Measurements from ENCODE around the gene OAF. TPM values are rescaled to one million over a fixed set of nuclear protein-coding genes. Genes with fewer than 3 reads are reported as not detected.
A peak's percentile ranks its signal among the peaks of the same experiment; 100 is the strongest.

The OAF gene
- total RNA-seq (10 to 100 TPM; 15.0 to 89.4 TPM), polyA plus RNA-seq (100 to 1,000 TPM in 1 of 2 donors, 10 to 100 TPM in 1; 74.6 to 151 TPM)

DNA sequence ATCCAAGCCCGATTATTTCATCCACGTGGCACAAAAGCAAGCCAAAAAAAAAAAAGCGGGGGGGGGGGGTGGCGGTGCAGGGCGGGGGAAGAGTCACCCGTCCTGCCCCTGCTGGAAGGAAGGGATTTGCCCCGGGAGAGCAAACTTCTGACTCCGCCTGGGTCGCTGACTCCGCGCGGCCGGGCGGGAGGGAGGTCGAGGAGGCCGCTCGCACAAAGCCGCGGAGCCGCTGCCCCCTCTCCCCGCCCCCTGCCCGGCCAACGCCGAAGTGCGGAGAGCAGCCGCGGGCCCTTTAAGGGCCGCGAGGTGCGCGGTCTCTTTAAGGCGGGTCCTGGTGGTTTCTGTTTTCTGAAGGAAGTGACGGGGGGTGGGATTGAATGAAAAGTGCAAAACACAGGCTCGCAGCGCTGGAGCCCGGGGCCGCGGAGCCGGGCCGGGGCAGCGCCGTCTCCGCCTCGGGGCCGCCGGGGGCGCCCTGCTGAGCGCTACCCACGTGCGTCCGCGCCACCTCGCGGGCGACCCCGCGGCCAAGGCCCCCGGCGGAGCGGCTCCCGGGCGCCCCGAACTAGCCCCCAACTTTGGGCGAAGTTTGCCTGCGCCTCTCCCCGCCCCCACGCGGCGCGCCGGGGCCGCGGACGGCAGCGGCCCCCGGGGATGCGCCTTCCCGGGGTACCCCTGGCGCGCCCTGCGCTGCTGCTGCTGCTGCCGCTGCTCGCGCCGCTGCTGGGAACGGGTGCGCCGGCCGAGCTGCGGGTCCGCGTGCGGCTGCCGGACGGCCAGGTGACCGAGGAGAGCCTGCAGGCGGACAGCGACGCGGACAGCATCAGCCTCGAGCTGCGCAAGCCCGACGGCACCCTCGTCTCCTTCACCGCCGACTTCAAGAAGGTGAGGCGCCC is at the start of gene OAF:
Gene OAF, plus strand, starts transcription at position 407 of the 896 bp plus-strand sequence. Its CDS starts 248 bp downstream, at position 655.
- H3K9ac ChIP-seq (ENCODE audit: low read depth in 1 of 2, low read length in 2 of 2), result peak within 1 kb of the TSS; percentile 98 to 99
- peak within 1 kb of the TSS; percentile 88 to 96 (median 88) for H3K4me3 ChIP-seq (ENCODE audit: low read depth in 1 of 3, low read length in 3 of 3)
- peak within 1 kb of the TSS; percentile 93 to 95 for H3K27ac ChIP-seq (ENCODE audit: low read depth in 1 of 2, low read length in 2 of 2)
- WGBS, result under 1% methylated on average over 108 of the region's 108 CpGs
- DNase-seq (ENCODE audit: low spot score), result peak; percentile 64
- no peaks in the 10 kb centered on the region for H3K27me3 ChIP-seq (ENCODE audit: control insufficient read depth in 4 of 4, insufficient read depth in 4 of 4, low read length in 3 of 4)
- no peaks in the 10 kb centered on the region for H3K9me3 ChIP-seq (ENCODE audit: control insufficient read depth in 4 of 4, low read length in 3 of 4)
- peaks cover 0 to 5% (median 0%) of the 10 kb centered on the region in 4 donors for H3K36me3 ChIP-seq (ENCODE audit: control insufficient read depth in 4 of 4, insufficient read depth in 3 of 4, low read depth in 1 of 4, low read length in 3 of 4)
- peaks cover 18 to 72% (median 41%) of the 10 kb centered on the region in 4 donors for H3K4me1 ChIP-seq (ENCODE audit: control insufficient read depth in 4 of 4, insufficient read depth in 4 of 4, low read length in 3 of 4)
- no peak for TF ChIP-seq FOXA2 (IDR thresholded peaks at IDR 0.05)
- no peak for TF ChIP-seq HNF4G (IDR thresholded peaks at IDR 0.05)
- peak in 1 of 2 donors; percentile 27 for TF ChIP-seq JUND (IDR thresholded peaks at IDR 0.05)
- TF ChIP-seq RXRA (IDR thresholded peaks at IDR 0.05), result peak; percentile 42 to 45
- TF ChIP-seq, protein P1, sequence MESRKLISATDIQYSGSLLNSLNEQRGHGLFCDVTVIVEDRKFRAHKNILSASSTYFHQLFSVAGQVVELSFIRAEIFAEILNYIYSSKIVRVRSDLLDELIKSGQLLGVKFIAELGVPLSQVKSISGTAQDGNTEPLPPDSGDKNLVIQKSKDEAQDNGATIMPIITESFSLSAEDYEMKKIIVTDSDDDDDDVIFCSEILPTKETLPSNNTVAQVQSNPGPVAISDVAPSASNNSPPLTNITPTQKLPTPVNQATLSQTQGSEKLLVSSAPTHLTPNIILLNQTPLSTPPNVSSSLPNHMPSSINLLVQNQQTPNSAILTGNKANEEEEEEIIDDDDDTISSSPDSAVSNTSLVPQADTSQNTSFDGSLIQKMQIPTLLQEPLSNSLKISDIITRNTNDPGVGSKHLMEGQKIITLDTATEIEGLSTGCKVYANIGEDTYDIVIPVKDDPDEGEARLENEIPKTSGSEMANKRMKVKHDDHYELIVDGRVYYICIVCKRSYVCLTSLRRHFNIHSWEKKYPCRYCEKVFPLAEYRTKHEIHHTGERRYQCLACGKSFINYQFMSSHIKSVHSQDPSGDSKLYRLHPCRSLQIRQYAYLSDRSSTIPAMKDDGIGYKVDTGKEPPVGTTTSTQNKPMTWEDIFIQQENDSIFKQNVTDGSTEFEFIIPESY (IDR thresholded peaks at IDR 0.05), result no peak
- peak in 1 of 2 donors; percentile 53 for TF ChIP-seq GABPA (IDR thresholded peaks at IDR 0.05 in 1 of 2, conservative IDR thresholded peaks at IDR 0.05 in 1 of 2)
- TF ChIP-seq FOXA1 (IDR thresholded peaks at IDR 0.05), result no peak
- peak; percentile 3 for TF ChIP-seq CTCF (IDR thresholded peaks at IDR 0.05; ENCODE audit: low read depth, low read length, missing input control)
- TF ChIP-seq, protein P2, sequence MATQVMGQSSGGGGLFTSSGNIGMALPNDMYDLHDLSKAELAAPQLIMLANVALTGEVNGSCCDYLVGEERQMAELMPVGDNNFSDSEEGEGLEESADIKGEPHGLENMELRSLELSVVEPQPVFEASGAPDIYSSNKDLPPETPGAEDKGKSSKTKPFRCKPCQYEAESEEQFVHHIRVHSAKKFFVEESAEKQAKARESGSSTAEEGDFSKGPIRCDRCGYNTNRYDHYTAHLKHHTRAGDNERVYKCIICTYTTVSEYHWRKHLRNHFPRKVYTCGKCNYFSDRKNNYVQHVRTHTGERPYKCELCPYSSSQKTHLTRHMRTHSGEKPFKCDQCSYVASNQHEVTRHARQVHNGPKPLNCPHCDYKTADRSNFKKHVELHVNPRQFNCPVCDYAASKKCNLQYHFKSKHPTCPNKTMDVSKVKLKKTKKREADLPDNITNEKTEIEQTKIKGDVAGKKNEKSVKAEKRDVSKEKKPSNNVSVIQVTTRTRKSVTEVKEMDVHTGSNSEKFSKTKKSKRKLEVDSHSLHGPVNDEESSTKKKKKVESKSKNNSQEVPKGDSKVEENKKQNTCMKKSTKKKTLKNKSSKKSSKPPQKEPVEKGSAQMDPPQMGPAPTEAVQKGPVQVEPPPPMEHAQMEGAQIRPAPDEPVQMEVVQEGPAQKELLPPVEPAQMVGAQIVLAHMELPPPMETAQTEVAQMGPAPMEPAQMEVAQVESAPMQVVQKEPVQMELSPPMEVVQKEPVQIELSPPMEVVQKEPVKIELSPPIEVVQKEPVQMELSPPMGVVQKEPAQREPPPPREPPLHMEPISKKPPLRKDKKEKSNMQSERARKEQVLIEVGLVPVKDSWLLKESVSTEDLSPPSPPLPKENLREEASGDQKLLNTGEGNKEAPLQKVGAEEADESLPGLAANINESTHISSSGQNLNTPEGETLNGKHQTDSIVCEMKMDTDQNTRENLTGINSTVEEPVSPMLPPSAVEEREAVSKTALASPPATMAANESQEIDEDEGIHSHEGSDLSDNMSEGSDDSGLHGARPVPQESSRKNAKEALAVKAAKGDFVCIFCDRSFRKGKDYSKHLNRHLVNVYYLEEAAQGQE (IDR thresholded peaks at IDR 0.05), result no peak
- TF ChIP-seq HNF4A (conservative IDR thresholded peaks at IDR 0.05), result peak in 1 of 2 donors; percentile 38
- peak; percentile 90 for TF ChIP-seq MAX (IDR thresholded peaks at IDR 0.05)
- no peak for TF ChIP-seq ATF3 (IDR thresholded peaks at IDR 0.05)
- peak; percentile 51 for TF ChIP-seq SP1 (IDR thresholded peaks at IDR 0.05)
- peak; percentile 31 for TF ChIP-seq YY1 (IDR thresholded peaks at IDR 0.05)
- peak in 1 of 2 donors; percentile 29 for TF ChIP-seq EGR1 (IDR thresholded peaks at IDR 0.05; ENCODE audit: low read depth in 2 of 2)
- TF ChIP-seq RAD21 (IDR thresholded peaks at IDR 0.05), result peak; percentile 13 to 49
- no peak for TF ChIP-seq NR2F2 (IDR thresholded peaks at IDR 0.05)
- no peak for TF ChIP-seq TAF1 (conservative IDR thresholded peaks at IDR 0.05)
